HG02571 (cell line): ENCODE data around the gene CLASP2.

ENCODE experiments used
- ATAC-seq: cut with Tn5 transposase; IDR thresholded peaks from one replicate; pipeline ENCODE4 v1.9.1; 2021; ENCODE audit warnings: mild to moderate bottlenecking, moderate library complexity; ENCODE audit not compliant: unreplicated experiment

The CLASP2 gene

DNA sequence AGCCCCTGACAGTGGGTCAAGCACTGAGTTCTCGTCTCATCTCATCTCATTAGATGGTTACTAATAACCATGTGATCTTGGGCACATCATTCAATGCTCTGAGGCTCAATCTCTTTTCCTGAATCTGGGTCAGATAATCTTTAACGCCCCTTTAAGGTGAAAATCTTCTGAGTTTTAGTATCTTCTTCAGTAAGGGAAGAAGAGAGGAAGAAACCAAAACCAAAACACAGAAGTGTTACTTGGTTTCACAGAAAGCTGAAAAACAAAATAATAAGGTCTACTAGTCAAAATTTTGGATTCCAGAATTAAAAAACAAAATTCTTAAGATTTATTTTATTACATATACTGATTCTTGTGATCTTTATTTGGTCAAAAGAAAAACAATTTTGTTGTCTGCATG lies 78.2 kb downstream of the CLASP2 start:
- ATAC-seq: no peak

GRCh38 chr3:33637482-33637881 lies 80.6 kb downstream of the CLASP2 start:
- no peak for ATAC-seq

DNA sequence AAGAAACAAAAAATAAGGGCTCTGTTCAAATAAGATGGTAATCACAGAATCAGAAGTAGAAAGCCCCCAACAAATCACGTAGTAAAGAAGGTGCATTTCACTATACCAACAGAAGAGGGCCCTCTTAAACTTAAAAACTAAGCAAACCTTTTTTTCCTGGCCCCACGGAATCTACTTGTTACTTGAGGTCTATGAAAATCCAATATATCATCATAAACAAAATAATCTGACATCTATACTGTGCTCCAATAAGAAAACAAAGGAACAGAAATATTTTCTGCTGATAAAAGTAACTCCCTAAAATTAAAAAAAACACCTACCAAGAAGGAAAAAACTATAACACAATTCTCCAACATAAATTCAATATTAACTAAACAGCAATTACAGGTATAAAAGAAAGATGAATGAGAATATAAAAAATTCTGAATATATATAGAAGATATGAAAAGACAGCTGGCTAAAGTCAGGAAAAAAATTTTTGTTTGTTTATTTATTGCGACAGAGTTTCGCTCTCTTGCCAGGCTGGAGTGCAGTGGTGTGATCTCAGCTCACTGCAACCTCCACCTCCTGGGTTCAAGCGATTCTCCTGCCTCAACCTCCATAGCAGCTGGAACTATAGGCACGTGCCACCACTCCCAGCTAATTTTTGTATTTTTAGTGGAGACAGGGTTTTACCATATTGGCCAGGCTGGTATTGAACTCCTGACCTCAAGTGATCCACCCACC lies 81.8 kb downstream of the CLASP2 start:
- ATAC-seq: no peak

- no peak for ATAC-seq
Observed at GRCh38 chr3:33634262-33634661, 83.8 kb downstream of the CLASP2 start.

- ATAC-seq: no peak
Observed at GRCh38 chr3:33629219-33629618, 88.8 kb downstream of the CLASP2 start.

GRCh38 chr3:33624756-33625155 lies 93.3 kb downstream of the CLASP2 start:
- ATAC-seq: no peak

- no peak for ATAC-seq
Observed at GRCh38 chr3:33613041-33613440, 105.0 kb downstream of the CLASP2 start.

DNA sequence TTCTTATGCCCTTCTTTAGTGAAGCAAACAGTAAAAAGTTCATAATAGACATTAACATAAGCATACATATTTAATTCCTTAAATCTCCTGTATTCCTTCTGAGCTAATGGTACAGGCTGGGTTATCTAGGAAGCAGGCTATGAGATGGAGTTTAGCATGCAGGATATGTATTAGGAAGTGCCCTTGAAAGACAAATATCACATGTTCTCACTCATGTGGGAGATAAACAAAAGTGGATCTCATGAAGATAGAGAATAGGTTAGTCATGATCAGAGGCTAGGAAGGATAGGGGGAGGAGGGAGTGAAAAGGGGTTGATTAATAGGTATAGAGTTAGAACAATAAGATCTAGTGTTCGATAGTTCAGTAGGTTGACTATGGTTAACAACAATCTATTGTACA lies 105.4 kb downstream of the CLASP2 start:
- ATAC-seq: no peak

DNA sequence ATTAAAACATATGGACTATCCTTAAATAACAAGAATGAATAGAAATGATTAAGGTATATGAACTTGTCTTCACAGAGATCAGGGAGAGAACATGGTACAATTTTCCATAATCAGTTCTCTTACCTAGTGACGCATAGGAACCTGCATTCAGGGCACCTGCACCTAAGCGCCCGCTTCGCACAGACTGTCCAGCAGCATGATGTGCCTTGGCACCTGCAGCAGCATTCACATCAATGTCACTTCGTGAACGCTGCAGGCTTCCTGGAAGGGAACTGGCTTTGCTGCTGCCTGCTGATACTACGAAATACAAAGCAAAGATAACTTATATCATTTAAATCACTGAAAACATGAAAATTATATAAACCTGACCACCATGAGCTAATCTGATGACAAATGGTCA lies 115.2 kb downstream of the CLASP2 start:
- no peak for ATAC-seq

GRCh38 chr3:33597257-33597689 lies 120.8 kb downstream of the CLASP2 start:
- ATAC-seq: no peak

GRCh38 chr3:33592999-33593398 lies 125.1 kb downstream of the CLASP2 start:
- no peak for ATAC-seq

- ATAC-seq: no peak
Observed at GRCh38 chr3:33590541-33590940, 127.5 kb downstream of the CLASP2 start.

DNA sequence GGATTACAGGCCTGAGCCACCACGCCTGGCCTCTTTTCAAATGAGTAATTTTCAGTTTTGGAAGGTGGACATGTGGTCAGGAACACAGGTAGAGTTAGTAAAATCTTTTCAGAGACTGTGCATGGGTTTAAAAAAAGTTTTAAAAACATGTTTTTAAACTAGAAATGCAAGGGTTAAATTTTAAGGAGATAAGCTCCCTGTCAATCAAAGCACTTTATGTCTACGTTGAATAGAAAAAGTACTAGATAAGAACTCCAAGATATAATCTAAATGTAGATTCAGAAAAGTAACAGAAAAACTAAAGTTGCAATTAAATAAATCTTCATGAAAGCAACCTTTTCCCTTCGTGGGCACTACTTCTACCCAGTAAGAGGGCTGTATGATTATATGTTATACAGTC lies 131.7 kb downstream of the CLASP2 start:
- ATAC-seq: no peak

DNA sequence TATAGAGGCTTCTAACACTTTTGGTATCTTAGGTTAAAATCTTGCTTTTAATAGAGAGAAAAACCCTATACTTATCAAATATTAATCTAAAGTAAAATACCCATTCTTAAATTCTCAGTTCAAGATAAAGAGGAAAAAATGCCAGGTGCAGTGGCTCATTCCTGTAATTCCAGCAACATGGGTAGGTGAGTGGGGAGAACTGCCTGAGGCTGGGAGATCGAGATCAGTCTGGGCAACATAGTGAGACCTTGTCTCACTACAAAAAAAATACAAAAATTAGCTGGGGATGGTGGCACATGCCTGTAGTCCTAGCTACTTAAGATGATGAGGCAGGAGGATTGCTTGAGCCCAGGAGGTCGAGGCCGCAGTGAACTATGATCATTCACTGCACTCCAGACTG lies 135.8 kb downstream of the CLASP2 start:
- no peak for ATAC-seq

- no peak for ATAC-seq
Observed at GRCh38 chr3:33581666-33582065, 136.4 kb downstream of the CLASP2 start.

- ATAC-seq: no peak
Observed at GRCh38 chr3:33579840-33580239, 138.2 kb downstream of the CLASP2 start.

- no peak for ATAC-seq
Observed at GRCh38 chr3:33579178-33579510, 138.9 kb downstream of the CLASP2 start.

DNA sequence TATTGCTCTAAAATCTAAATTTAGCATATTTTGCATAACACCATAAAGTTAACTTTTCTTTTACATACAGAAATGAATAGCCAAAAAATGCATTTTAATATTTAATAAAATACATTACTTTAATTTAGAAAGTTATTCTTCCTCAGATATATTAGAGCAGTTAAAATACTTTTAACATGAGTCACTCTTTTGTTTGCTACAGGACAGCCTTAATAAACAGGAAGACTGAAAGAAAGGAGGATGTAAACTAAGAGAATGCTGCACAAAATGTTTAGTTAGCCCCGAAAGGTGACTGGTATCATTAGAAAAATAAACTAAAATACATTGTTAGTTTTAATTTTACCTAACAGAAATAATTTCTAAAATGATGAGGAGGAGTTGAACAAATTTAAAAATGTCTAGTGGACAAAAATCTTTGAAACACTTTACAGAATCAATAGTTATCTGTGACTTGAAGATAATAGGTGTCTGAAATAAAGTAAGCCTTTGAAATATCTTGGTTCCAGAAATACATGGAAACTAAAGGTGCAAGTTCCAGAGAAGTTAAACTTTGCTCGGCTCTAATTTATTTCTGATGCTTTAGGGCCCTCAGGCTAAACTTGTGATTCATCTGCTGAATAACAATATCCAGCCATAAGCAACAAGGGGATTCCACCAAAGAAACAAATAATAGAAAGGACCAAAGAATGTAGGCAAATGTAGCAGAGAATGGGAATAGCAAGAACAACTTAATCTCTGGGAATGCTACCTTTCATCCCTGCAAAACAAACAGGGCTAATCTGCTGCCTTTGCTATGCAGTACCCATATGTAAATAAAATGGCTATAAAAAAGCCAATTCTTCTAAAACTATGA lies 139.5 kb downstream of the CLASP2 start:
- no peak for ATAC-seq

DNA sequence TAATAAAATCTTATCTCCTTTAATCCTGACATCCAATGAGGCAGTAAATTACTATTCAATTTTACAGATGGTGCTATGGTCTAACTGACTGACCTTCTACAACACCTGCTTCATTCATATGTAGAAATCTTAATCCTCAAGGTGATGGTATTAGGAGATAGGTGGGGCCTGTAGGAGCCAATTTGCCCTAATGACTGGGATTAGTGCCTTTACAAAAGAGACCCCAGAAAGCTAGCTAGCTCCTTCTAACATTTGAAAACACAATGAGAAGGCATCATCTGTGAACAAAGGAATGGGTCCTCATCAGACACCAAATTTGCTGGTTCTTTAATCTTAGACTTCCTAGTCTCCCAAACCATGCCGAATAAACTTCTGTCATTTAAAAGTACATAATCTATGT lies 140.5 kb downstream of the CLASP2 start:
- no peak for ATAC-seq

DNA sequence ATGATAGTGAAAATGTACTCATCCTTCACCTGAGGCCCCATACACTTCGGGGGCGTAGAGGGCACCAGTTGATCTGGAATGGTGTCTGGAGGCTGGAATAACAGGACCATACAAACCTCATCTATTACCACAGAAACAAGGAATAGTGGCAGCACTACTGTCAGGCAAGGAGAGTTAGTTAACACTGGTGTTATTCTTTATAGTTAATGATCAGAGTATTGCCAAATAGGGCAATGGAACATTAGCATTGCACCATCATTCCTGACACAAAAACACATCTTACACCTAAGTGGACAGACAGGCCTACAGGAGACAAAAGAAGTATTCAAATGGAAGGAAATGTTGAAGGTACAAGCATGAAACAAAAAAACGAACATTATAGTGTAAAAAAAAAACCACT lies 140.9 kb downstream of the CLASP2 start:
- ATAC-seq: no peak

GRCh38 chr3:33575311-33575710 lies 142.7 kb downstream of the CLASP2 start:
- ATAC-seq: no peak

- no peak for ATAC-seq
Observed at GRCh38 chr3:33557829-33558228, 160.2 kb downstream of the CLASP2 start.
